NCI-H510A (cell line): Measurements from ENCODE around the gene LDAH.

Experiments used
- DNase-seq: peaks from one replicate; lab custom pipeline; 2025; lab: John Stamatoyannopoulos, UW

LDAH gene

GRCh38 chr2:20667531-20668401 is 155.1 kb downstream of the LDAH start:
- no peak for DNase-seq

GRCh38 chr2:20667151-20667530 is 155.8 kb downstream of the LDAH start:
- DNase-seq, result no peak

GRCh38 chr2:20666304-20667150 is 156.4 kb downstream of the LDAH start, which contains the start of gene GDF7:
TSS of gene GDF7 (plus strand) at chr2:20667144. CDS start at chr2:20667240, 96 bp downstream.
- no peak for DNase-seq

- no peak for DNase-seq
These were observed 156.9 kb downstream of the LDAH start for GRCh38 chr2:20666005-20666303.

- DNase-seq, result no peak
These were observed 157.5 kb downstream of the LDAH start for GRCh38 chr2:20665243-20666004.

- DNase-seq, result no peak
These were observed 158.3 kb downstream of the LDAH start for GRCh38 chr2:20664431-20665242.

GRCh38 chr2:20664071-20664390 is 158.9 kb downstream of the LDAH start:
- no peak for DNase-seq

- no peak for DNase-seq
These were observed 159.5 kb downstream of the LDAH start for GRCh38 chr2:20663196-20664070.

- DNase-seq, result no peak
These were observed 160.5 kb downstream of the LDAH start for GRCh38 chr2:20662308-20662937.

- no peak for DNase-seq
These were observed 161.2 kb downstream of the LDAH start for GRCh38 chr2:20661421-20662307.

GRCh38 chr2:20660506-20661420 is 162.1 kb downstream of the LDAH start:
- DNase-seq, result no peak

GRCh38 chr2:20657522-20658235 is 165.2 kb downstream of the LDAH start:
- DNase-seq, result no peak

- DNase-seq, result no peak
These were observed 166.3 kb downstream of the LDAH start for GRCh38 chr2:20656561-20656960.

GRCh38 chr2:20654535-20654813 is 168.4 kb downstream of the LDAH start:
- DNase-seq, result no peak

GRCh38 chr2:20653695-20654534 is 169.0 kb downstream of the LDAH start:
- DNase-seq, result no peak

GRCh38 chr2:20652673-20653575 is 170.0 kb downstream of the LDAH start:
- DNase-seq, result no peak
